Hepatocyte (in vitro differentiated cells): ENCODE results near the gene CD163. TPM values are rescaled to one million over a fixed set of nuclear protein-coding genes. Genes with fewer than 3 reads are reported as not detected.

Experiments
- DNase-seq: peaks from one replicate; pipeline ENCODE4 v3.0.0-alpha.2; 2016; ENCODE audit warnings: low spot score
- H2AFZ ChIP-seq: fragments of 200-600 bp; sonication (generic); 2 replicates; pipeline ENCODE4 v1.6.0; 2016; ENCODE audit warnings: antibody characterized with exemption, mild to moderate bottlenecking
- H3K27ac ChIP-seq: fragments of 200-600 bp; sonication (generic); 2 replicates; pipeline ENCODE4 v1.5.1; 2016; ENCODE audit warnings: mild to moderate bottlenecking
- H3K27me3 ChIP-seq: fragments of 200-600 bp; sonication (generic); 2 replicates; pipeline ENCODE4 v1.6.1; 2016
- H3K36me3 ChIP-seq: fragments of 200-600 bp; sonication (generic); replicated peaks from 2 replicates; pipeline ENCODE4 v1.5.1; 2016; ENCODE audit warnings: low read depth; ENCODE audit not compliant: insufficient read depth
- H3K4me1 ChIP-seq: fragments of 200-600 bp; sonication (generic); 2 replicates; pipeline ENCODE4 v1.5.1; 2016; ENCODE audit warnings: mild to moderate bottlenecking, moderate library complexity; ENCODE audit not compliant: insufficient read depth
- H3K4me2 ChIP-seq: fragments of 200-600 bp; sonication (generic); 2 replicates; pipeline ENCODE4 v1.6.0; 2016
- H3K4me3 ChIP-seq: fragments of 200-600 bp; sonication (generic); 2 replicates; pipeline ENCODE4 v1.5.1; 2016; ENCODE audit warnings: mild to moderate bottlenecking
- H3K79me2 ChIP-seq: fragments of 200-600 bp; sonication (generic); 2 replicates; pipeline ENCODE4 v1.6.0; 2017; ENCODE audit warnings: mild to moderate bottlenecking
- H3K9me2 ChIP-seq: fragments of 200-600 bp; sonication (generic); replicated peaks from 2 replicates; pipeline ENCODE4 v1.6.0; 2017; ENCODE audit warnings: mild to moderate bottlenecking; ENCODE audit not compliant: insufficient read depth
- H3K9me3 ChIP-seq: fragments of 200-600 bp; sonication (generic); 2 replicates; pipeline ENCODE4 v1.5.1; 2016; ENCODE audit warnings: low read depth, mild to moderate bottlenecking
- H4K20me1 ChIP-seq: fragments of 200-600 bp; sonication (generic); 2 replicates; pipeline ENCODE4 v1.6.0; 2016; ENCODE audit warnings: mild to moderate bottlenecking; ENCODE audit not compliant: insufficient read depth, poor library complexity, severe bottlenecking
- CTCF ChIP-seq: fragments of 200-600 bp; sonication (generic); IDR thresholded peaks from 2 replicates; pipeline ENCODE4 v1.5.1; 2016; ENCODE audit warnings: antibody characterized with exemption, mild to moderate bottlenecking; ENCODE audit not compliant: poor library complexity
- EZH2 ChIP-seq: fragments of 200-600 bp; sonication (generic); IDR thresholded peaks from 2 replicates; pipeline ENCODE4 v1.6.1; 2016; ENCODE audit warnings: antibody characterized with exemption, mild to moderate bottlenecking, borderline replicate concordance
- EZH2phosphoT487 ChIP-seq: fragments of 200-600 bp; sonication (generic); IDR thresholded peaks from one replicate; pipeline ENCODE4 v1.6.1; 2018; ENCODE audit warnings: antibody characterized with exemption, mild to moderate bottlenecking, low read depth, moderate library complexity; ENCODE audit not compliant: unreplicated experiment, severe bottlenecking
- WGBS: methylation state at CpG from one replicate; pipeline ENCODE4 v1.1.6; 2016; ENCODE audit warnings: low lambda C conversion rate; ENCODE audit errors: missing lambda C conversion rate; 5-methylcytosine and 5-hydroxymethylcytosine counted together
- polyA plus RNA-seq: library from polyadenylated mRNA; unstranded; fragments of >200 nt; fragmentation: Nextera tagmentation; extraction: Ambion mirVana; gene quantifications from 2 replicates; pipeline ENCODE4 v1.2.1, GENCODE V29; 2016
- total RNA-seq: library from RNA; depleted of rRNA; stranded (reverse); fragments of >200 nt; gene quantifications from 2 replicates; pipeline ENCODE4 v1.2.3, GENCODE V29; 2014

CD163 gene
- total and polyA plus RNA-seq, 2 experiments from 2014 or later: 3.0 to 3.8 TPM

- no peaks in the 10 kb centered on the region for H3K79me2 ChIP-seq
- H3K27me3 ChIP-seq: no peaks in the 10 kb centered on the region
- no peak overlapping the region for H2AFZ ChIP-seq
- H3K9me2 ChIP-seq: no peaks in the 10 kb centered on the region
- H3K4me1 ChIP-seq: no peaks in the 10 kb centered on the region
- no peaks in the 10 kb centered on the region for H3K9me3 ChIP-seq
- H4K20me1 ChIP-seq: no peaks in the 10 kb centered on the region
- 87% methylated on average over 6 of the region's 6 CpGs for WGBS
- TF ChIP-seq EZH2 (no peak), EZH2phosphoT487 (no peak), CTCF (no peak)
- no peak overlapping the region for H3K27ac ChIP-seq
- H3K36me3 ChIP-seq: no peaks in the 10 kb centered on the region
- no peak overlapping the region for H3K4me3 ChIP-seq
- no peak for DNase-seq
- H3K4me2 ChIP-seq: no peak overlapping the region
Measured at GRCh38 chr12:7433276-7433822, 70.2 kb downstream of the CD163 start.

- Histone ChIP-seq H3K9me3 (no peaks in the 10 kb centered on the region), H3K27ac (no peak overlapping the region), H3K4me1 (no peaks in the 10 kb centered on the region), H3K4me2 (no peak overlapping the region), H3K9me2 (no peaks in the 10 kb centered on the region), H3K36me3 (no peaks in the 10 kb centered on the region), H2AFZ (no peak overlapping the region), H3K27me3 (no peaks in the 10 kb centered on the region), H4K20me1 (no peaks in the 10 kb centered on the region), H3K4me3 (no peak overlapping the region), H3K79me2 (no peaks in the 10 kb centered on the region)
- 92% methylated on average over 5 of the region's 5 CpGs for WGBS
- no peak for TF ChIP-seq EZH2
- no peak for TF ChIP-seq EZH2phosphoT487
- TF ChIP-seq CTCF: no peak
- DNase-seq: no peak
Measured at GRCh38 chr12:7431993-7432685, 71.4 kb downstream of the CD163 start.

Other genes starting within 250 kb of the CD163 start
- gene ACSM4, start 199.7 kb downstream of the CD163 start, total RNA-seq: not detected in 2 replicates
- gene ACSM4, start 199.7 kb downstream of the CD163 start, polyA plus RNA-seq: not detected in 2 replicates
- 0.84 and 1.7 TPM in 2 replicates for gene CD163L1, start 59.6 kb downstream of the CD163 start, total RNA-seq
- gene CD163L1, start 59.6 kb downstream of the CD163 start, polyA plus RNA-seq: 0.71 TPM in 1 of 2 replicates, not detected in the other
- gene APOBEC1, start 162.1 kb upstream of the CD163 start, total RNA-seq: 4.9 and 5.6 TPM in 2 replicates
- gene APOBEC1, start 162.1 kb upstream of the CD163 start, polyA plus RNA-seq: 1.5 and 2.5 TPM in 2 replicates
- gene GDF3, start 192.0 kb upstream of the CD163 start, total RNA-seq: not detected in 2 replicates
- gene GDF3, start 192.0 kb upstream of the CD163 start, polyA plus RNA-seq: 0.19 TPM in 1 of 2 replicates, not detected in the other
- 0.23 TPM in 1 of 2 replicates, not detected in the other for gene DPPA3, start 207.7 kb upstream of the CD163 start, total RNA-seq
- gene DPPA3, start 207.7 kb upstream of the CD163 start, polyA plus RNA-seq: 0.80 TPM in 1 of 2 replicates, not detected in the other
- not detected in 2 replicates for gene CLEC4C, start 243.6 kb upstream of the CD163 start, total RNA-seq
- not detected in 2 replicates for gene CLEC4C, start 243.6 kb upstream of the CD163 start, polyA plus RNA-seq